Type B pancreatic cell (in vitro differentiated cells): ENCODE measurements around the gene RERE. TPM values are rescaled to one million over a fixed set of nuclear protein-coding genes. Genes with fewer than 3 reads are reported as not detected.
A peak's percentile ranks its signal among the peaks of the same experiment; 100 is the strongest.

Experiments
- DNase-seq: peaks from one replicate; pipeline ENCODE4 v3.0.0; 2021; ENCODE audit warnings: mixed read lengths; ENCODE audit not compliant: unreplicated experiment; ENCODE audit errors: extremely low spot score
- H3K27ac Mint-ChIP-seq: 2 replicates; pipeline ENCODE4 v1.8.0; 2021; ENCODE audit warnings: mild to moderate bottlenecking, mixed read lengths
- H3K27me3 Mint-ChIP-seq: 2 replicates; pipeline ENCODE4 v1.8.0; 2021; ENCODE audit warnings: mixed read lengths
- H3K36me3 Mint-ChIP-seq: 2 replicates; pipeline ENCODE4 v1.8.0; 2021; ENCODE audit warnings: mixed read lengths
- H3K4me1 Mint-ChIP-seq: one replicate; pipeline ENCODE4 v1.8.0; 2021; ENCODE audit warnings: mixed read lengths; ENCODE audit not compliant: unreplicated experiment
- H3K4me3 Mint-ChIP-seq: 2 replicates; pipeline ENCODE4 v1.8.0; 2021; ENCODE audit warnings: mild to moderate bottlenecking, mixed read lengths
- H3K9me3 Mint-ChIP-seq: 2 replicates; pipeline ENCODE4 v1.8.0; 2021; ENCODE audit warnings: mixed read lengths
- total RNA-seq: library from RNA; stranded (reverse); gene quantifications from 2 replicates; pipeline ENCODE4 v1.2.1, GENCODE V29; 2021; ENCODE audit warnings: low replicate concordance
- TF ChIP-seq, protein P1 (sequence below): fragments of 200-600 bp; sonication (generic); conservative IDR thresholded peaks from 2 replicates; pipeline ENCODE4 v1.5.0; 2021; ENCODE audit warnings: antibody characterized with exemption, mild to moderate bottlenecking

RERE gene
- total RNA-seq, 1 donor from 2014 or later: 141 TPM

GRCh38 chr1:8711873-8712412, 105.5 kb downstream of the RERE start:
- Mint-ChIP-seq H3K27ac (peak overlapping the region; percentile 64), H3K4me3 (peak overlapping the region; percentile 40), H3K27me3 (no peaks in the 10 kb centered on the region), H3K36me3 (peaks cover 5% of the 10 kb centered on the region), H3K4me1 (peaks cover 47% of the 10 kb centered on the region), H3K9me3 (no peaks in the 10 kb centered on the region)
- TF ChIP-seq, protein P1, sequence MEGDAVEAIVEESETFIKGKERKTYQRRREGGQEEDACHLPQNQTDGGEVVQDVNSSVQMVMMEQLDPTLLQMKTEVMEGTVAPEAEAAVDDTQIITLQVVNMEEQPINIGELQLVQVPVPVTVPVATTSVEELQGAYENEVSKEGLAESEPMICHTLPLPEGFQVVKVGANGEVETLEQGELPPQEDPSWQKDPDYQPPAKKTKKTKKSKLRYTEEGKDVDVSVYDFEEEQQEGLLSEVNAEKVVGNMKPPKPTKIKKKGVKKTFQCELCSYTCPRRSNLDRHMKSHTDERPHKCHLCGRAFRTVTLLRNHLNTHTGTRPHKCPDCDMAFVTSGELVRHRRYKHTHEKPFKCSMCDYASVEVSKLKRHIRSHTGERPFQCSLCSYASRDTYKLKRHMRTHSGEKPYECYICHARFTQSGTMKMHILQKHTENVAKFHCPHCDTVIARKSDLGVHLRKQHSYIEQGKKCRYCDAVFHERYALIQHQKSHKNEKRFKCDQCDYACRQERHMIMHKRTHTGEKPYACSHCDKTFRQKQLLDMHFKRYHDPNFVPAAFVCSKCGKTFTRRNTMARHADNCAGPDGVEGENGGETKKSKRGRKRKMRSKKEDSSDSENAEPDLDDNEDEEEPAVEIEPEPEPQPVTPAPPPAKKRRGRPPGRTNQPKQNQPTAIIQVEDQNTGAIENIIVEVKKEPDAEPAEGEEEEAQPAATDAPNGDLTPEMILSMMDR: no peak
- DNase-seq: no peak

- no peak for DNase-seq
- TF ChIP-seq, protein P1: no peak
- H3K9me3 Mint-ChIP-seq: no peaks in the 10 kb centered on the region
- no peak overlapping the region for H3K4me3 Mint-ChIP-seq
- H3K27me3 Mint-ChIP-seq: no peaks in the 10 kb centered on the region
- peaks cover 5% of the 10 kb centered on the region for H3K36me3 Mint-ChIP-seq
- peak overlapping the region; percentile 14 for H3K27ac Mint-ChIP-seq
- peaks cover 50% of the 10 kb centered on the region for H3K4me1 Mint-ChIP-seq
These were observed 106.3 kb downstream of the RERE start for GRCh38 chr1:8711151-8711550.

GRCh38 chr1:8708259-8708658, 109.2 kb downstream of the RERE start:
- no peak overlapping the region for H3K27ac Mint-ChIP-seq
- H3K4me1 Mint-ChIP-seq: peaks cover 63% of the 10 kb centered on the region
- H3K4me3 Mint-ChIP-seq: no peak overlapping the region
- DNase-seq: no peak
- no peaks in the 10 kb centered on the region for H3K36me3 Mint-ChIP-seq
- no peaks in the 10 kb centered on the region for H3K27me3 Mint-ChIP-seq
- no peaks in the 10 kb centered on the region for H3K9me3 Mint-ChIP-seq
- TF ChIP-seq, protein P1: no peak

DNA sequence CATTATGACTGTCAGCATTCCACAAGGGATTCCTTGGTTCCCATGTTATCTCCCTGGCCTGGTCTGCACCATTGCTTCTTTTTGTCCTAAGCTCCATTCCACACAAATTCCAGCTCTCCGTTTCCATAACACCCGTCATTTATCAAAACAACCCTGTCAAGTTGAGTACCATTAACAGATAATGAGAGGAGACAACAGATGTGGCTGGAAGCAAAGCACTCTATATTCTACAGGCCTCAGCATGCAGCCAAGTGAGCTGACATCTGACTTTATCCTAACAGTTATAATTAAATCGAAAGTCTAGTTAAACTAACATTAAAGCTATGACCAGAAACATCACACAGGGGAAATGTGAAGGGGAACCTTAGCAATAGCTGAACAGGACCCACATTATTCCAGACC, 110.4 kb downstream of the RERE start:
- TF ChIP-seq, protein P1: no peak
- Mint-ChIP-seq H3K36me3 (no peaks in the 10 kb centered on the region), H3K27me3 (no peaks in the 10 kb centered on the region), H3K9me3 (no peaks in the 10 kb centered on the region), H3K4me1 (peaks cover 53% of the 10 kb centered on the region), H3K27ac (peak overlapping the region; percentile 27), H3K4me3 (peak overlapping the region; percentile 54)
- DNase-seq: no peak

GRCh38 chr1:8706291-8706690, 111.1 kb downstream of the RERE start:
- H3K27ac Mint-ChIP-seq: peak overlapping the region; percentile 59
- H3K27me3 Mint-ChIP-seq: no peaks in the 10 kb centered on the region
- TF ChIP-seq, protein P1: no peak
- no peaks in the 10 kb centered on the region for H3K36me3 Mint-ChIP-seq
- peaks cover 53% of the 10 kb centered on the region for H3K4me1 Mint-ChIP-seq
- no peak overlapping the region for H3K4me3 Mint-ChIP-seq
- DNase-seq: no peak
- H3K9me3 Mint-ChIP-seq: no peaks in the 10 kb centered on the region
